GM23338 (cell line): Measurements from ENCODE around the gene ACTMAP. TPM values are rescaled to one million over a fixed set of nuclear protein-coding genes. Genes with fewer than 3 reads are reported as not detected.

ENCODE experiments used
- ATAC-seq: fragments of 200-7000 bp; cut with Tn5 transposase; 3 replicates; pipeline ENCODE4 v1.9.1; 2020
- DNase-seq: peaks from one replicate; pipeline ENCODE4 v3.0.0-alpha.2; 2015; ENCODE audit warnings: low spot score
- H2AFZ ChIP-seq: fragments of 200-600 bp; sonication (generic); 2 replicates; pipeline ENCODE4 v1.8.0; 2016; ENCODE audit warnings: antibody characterized with exemption, mild to moderate bottlenecking, moderate library complexity
- H3F3A ChIP-seq: fragments of 200-600 bp; sonication (generic); replicated peaks from 2 replicates; pipeline ENCODE4 v1.8.0; 2017; ENCODE audit warnings: antibody characterized with exemption, mixed run types, low read depth
- H3K27ac ChIP-seq: fragments of 200-600 bp; sonication (generic); 2 replicates; pipeline ENCODE4 v1.6.1; 2016; ENCODE audit warnings: low read depth
- H3K27me3 ChIP-seq: fragments of 200-600 bp; sonication (generic); 2 replicates; pipeline ENCODE4 v1.8.0; 2016; ENCODE audit warnings: mild to moderate bottlenecking, mixed run types, moderate library complexity; ENCODE audit not compliant: insufficient read depth
- H3K36me3 ChIP-seq: fragments of 200-600 bp; sonication (generic); 2 replicates; pipeline ENCODE4 v1.8.0; 2016; ENCODE audit warnings: mild to moderate bottlenecking; ENCODE audit not compliant: insufficient read depth
- H3K4me1 ChIP-seq: fragments of 200-600 bp; sonication (generic); 2 replicates; pipeline ENCODE4 v1.8.0; 2016; ENCODE audit warnings: mild to moderate bottlenecking, moderate library complexity; ENCODE audit not compliant: insufficient read depth
- H3K4me2 ChIP-seq: fragments of 200-600 bp; sonication (generic); 2 replicates; pipeline ENCODE4 v1.7.1; 2017; ENCODE audit warnings: mixed run types
- H3K4me3 ChIP-seq: fragments of 200-600 bp; sonication (generic); 2 replicates; pipeline ENCODE4 v1.6.1; 2016; ENCODE audit warnings: mixed run types
- H3K79me2 ChIP-seq: fragments of 200-600 bp; sonication (generic); replicated peaks from 2 replicates; pipeline ENCODE4 v1.8.0; 2017; ENCODE audit warnings: mild to moderate bottlenecking; ENCODE audit not compliant: insufficient read depth
- H3K9me2 ChIP-seq: fragments of 200-600 bp; sonication (generic); 2 replicates; pipeline ENCODE4 v1.8.0; 2017; ENCODE audit not compliant: insufficient read depth
- H4K20me1 ChIP-seq: fragments of 200-600 bp; sonication (generic); replicated peaks from 2 replicates; pipeline ENCODE4 v1.8.0; 2017; ENCODE audit warnings: mild to moderate bottlenecking; ENCODE audit not compliant: insufficient read depth
- H3K27ac Mint-ChIP-seq: 2 replicates; pipeline ENCODE4 v1.8.0; 2020; ENCODE audit warnings: inconsistent platforms, mild to moderate bottlenecking, moderate library complexity, mixed read lengths
- H3K27me3 Mint-ChIP-seq: 3 replicates; pipeline ENCODE4 v1.8.0; 2022; ENCODE audit warnings: low read depth, mild to moderate bottlenecking, moderate library complexity, mixed read lengths, inconsistent platforms; ENCODE audit not compliant: insufficient read depth, poor library complexity
- H3K36me3 Mint-ChIP-seq: 3 replicates; pipeline ENCODE4 v1.8.0; 2021; ENCODE audit warnings: low read depth, mild to moderate bottlenecking, inconsistent platforms, moderate library complexity, mixed read lengths
- H3K4me1 Mint-ChIP-seq: 3 replicates; pipeline ENCODE4 v1.8.0; 2020; ENCODE audit warnings: mild to moderate bottlenecking, inconsistent platforms, mixed read lengths
- H3K4me3 Mint-ChIP-seq: 3 replicates; pipeline ENCODE4 v1.8.0; 2021; ENCODE audit warnings: moderate library complexity, mild to moderate bottlenecking, inconsistent platforms, mixed read lengths
- H3K9me3 Mint-ChIP-seq: 3 replicates; pipeline ENCODE4 v1.8.0; 2020; ENCODE audit warnings: moderate library complexity, mild to moderate bottlenecking, inconsistent platforms, mixed read lengths
- POLR2AphosphoS5 ChIP-seq: IDR thresholded peaks from 2 replicates; pipeline ENCODE4 v1.6.1; 2016; ENCODE audit warnings: antibody characterized with exemption, low read depth
- polyA plus RNA-seq: library from polyadenylated mRNA; unstranded; fragments of >200 nt; fragmentation: Nextera tagmentation; extraction: Ambion mirVana; gene quantifications from 2 replicates; pipeline ENCODE4 v1.2.1, GENCODE V29; 2016
- total RNA-seq: library from RNA; depleted of rRNA; stranded (reverse); fragments of >200 nt; shearing (Covaris generic); gene quantifications from 2 replicates; pipeline ENCODE4 v1.2.3, GENCODE V29; 2014
- TF ChIP-seq, protein P1 (sequence below): fragments of 250-450 bp; sonication (Bioruptor Pico); IDR thresholded peaks from 2 replicates; pipeline ENCODE4 v1.5.0; 2020; ENCODE audit warnings: mild to moderate bottlenecking, moderate library complexity

ACTMAP gene
- total and polyA plus RNA-seq, 2 experiments from 2014 or later = 14.9 to 16.7 TPM

DNA sequence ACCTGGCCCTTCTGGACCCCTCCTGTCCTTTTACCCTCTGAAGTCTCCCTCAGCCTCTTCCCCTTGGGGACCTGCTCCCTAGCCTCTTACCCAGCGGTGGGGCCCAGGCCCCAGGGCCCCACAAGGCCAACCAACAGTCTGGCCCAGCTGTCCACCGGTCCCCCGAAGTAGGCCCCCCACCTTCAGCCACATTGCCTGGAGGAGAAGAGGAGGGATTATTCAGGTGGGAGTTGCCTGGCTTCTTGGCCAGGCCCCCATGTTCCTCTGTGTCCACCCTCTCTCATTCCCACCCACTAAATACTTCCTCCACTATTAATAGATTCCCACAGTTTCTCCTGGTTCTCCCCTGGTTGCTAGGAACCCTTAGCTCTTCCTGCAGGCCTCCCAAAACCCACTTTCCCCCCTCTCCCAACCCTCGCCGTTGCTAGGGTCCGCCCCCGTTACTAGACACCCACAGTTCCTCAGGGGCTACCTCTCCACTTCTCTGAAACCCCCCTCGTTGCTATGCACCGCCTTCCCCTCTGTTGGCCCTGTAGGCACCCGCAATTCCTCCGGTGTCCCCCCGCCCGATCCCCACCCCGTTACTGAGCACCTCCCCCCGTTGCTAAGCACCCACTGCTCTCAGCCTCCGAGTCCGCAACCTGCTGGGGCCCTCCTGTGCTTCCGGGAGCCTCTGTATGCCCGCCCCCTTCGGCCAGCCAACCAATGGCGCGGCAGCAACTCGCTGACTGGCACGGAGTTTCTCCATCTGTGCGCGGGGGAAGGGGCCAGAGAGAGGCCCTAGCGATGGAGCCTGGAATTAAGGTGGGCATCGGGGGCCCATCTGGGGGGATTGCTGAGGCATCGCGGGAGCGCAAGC is 35.6 kb downstream of the ACTMAP start:
- H3K27me3 ChIP-seq = no peaks in the 10 kb centered on the region

More for the DNA sequence above, 35.6 kb downstream of the ACTMAP start:
- Histone ChIP-seq H2AFZ (peak overlapping the region; percentile 89), H4K20me1 (peaks cover 3% of the 10 kb centered on the region; the same call in 1 of the 2 replicates), H3K79me2 (peaks cover 26% of the 10 kb centered on the region), H3F3A (peaks cover 15% of the 10 kb centered on the region; the same call in 1 of the 2 replicates), H3K36me3 (peaks cover 11% of the 10 kb centered on the region; the same call in 1 of the 2 replicates), H3K4me2 (peak overlapping the region; percentile 95), H3K4me3 (peak overlapping the region; percentile 99), H3K9me2 (no peaks in the 10 kb centered on the region), H3K4me1 (peaks cover 21% of the 10 kb centered on the region), H3K27ac (peak overlapping the region; percentile 98)
- Mint-ChIP-seq H3K4me1 (peaks cover 17% of the 10 kb centered on the region), H3K4me3 (peak overlapping the region; percentile 93), H3K27me3 (peaks cover 10% of the 10 kb centered on the region), H3K27ac (peak overlapping the region; percentile 96), H3K9me3 (no peaks in the 10 kb centered on the region), H3K36me3 (peaks cover 28% of the 10 kb centered on the region)
- ATAC-seq (peak; percentile 77), DNase-seq (peak; percentile 98)
- TF ChIP-seq POLR2AphosphoS5 = peak; percentile 45; the same call in 1 of the 2 replicates
- TF ChIP-seq, protein P1, sequence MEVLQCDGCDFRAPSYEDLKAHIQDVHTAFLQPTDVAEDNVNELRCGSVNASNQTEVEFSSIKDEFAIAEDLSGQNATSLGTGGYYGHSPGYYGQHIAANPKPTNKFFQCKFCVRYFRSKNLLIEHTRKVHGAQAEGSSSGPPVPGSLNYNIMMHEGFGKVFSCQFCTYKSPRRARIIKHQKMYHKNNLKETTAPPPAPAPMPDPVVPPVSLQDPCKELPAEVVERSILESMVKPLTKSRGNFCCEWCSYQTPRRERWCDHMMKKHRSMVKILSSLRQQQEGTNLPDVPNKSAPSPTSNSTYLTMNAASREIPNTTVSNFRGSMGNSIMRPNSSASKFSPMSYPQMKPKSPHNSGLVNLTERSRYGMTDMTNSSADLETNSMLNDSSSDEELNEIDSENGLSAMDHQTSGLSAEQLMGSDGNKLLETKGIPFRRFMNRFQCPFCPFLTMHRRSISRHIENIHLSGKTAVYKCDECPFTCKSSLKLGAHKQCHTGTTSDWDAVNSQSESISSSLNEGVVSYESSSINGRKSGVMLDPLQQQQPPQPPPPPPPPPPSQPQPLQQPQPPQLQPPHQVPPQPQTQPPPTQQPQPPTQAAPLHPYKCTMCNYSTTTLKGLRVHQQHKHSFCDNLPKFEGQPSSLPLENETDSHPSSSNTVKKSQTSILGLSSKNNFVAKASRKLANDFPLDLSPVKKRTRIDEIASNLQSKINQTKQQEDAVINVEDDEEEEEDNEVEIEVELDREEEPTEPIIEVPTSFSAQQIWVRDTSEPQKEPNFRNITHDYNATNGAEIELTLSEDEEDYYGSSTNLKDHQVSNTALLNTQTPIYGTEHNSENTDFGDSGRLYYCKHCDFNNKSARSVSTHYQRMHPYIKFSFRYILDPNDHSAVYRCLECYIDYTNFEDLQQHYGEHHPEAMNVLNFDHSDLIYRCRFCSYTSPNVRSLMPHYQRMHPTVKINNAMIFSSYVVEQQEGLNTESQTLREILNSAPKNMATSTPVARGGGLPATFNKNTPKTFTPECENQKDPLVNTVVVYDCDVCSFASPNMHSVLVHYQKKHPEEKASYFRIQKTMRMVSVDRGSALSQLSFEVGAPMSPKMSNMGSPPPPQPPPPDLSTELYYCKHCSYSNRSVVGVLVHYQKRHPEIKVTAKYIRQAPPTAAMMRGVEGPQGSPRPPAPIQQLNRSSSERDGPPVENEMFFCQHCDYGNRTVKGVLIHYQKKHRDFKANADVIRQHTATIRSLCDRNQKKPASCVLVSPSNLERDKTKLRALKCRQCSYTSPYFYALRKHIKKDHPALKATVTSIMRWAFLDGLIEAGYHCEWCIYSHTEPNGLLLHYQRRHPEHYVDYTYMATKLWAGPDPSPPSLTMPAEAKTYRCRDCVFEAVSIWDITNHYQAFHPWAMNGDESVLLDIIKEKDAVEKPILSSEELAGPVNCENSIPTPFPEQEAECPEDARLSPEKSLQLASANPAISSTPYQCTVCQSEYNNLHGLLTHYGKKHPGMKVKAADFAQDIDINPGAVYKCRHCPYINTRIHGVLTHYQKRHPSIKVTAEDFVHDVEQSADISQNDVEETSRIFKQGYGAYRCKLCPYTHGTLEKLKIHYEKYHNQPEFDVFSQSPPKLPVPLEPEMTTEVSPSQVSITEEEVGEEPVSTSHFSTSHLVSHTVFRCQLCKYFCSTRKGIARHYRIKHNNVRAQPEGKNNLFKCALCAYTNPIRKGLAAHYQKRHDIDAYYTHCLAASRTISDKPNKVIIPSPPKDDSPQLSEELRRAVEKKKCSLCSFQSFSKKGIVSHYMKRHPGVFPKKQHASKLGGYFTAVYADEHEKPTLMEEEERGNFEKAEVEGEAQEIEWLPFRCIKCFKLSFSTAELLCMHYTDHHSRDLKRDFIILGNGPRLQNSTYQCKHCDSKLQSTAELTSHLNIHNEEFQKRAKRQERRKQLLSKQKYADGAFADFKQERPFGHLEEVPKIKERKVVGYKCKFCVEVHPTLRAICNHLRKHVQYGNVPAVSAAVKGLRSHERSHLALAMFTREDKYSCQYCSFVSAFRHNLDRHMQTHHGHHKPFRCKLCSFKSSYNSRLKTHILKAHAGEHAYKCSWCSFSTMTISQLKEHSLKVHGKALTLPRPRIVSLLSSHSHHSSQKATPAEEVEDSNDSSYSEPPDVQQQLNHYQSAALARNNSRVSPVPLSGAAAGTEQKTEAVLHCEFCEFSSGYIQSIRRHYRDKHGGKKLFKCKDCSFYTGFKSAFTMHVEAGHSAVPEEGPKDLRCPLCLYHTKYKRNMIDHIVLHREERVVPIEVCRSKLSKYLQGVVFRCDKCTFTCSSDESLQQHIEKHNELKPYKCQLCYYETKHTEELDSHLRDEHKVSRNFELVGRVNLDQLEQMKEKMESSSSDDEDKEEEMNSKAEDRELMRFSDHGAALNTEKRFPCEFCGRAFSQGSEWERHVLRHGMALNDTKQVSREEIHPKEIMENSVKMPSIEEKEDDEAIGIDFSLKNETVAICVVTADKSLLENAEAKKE (CRISPR knock-in tag) = no peak
